Mammary epithelial cell (primary cell): Measurements from ENCODE around the gene TMEM255B.

Experiments
- CTCF ChIP-seq, 2 donors: IDR thresholded peaks in 1 of 2; conservative IDR thresholded peaks in 1 of 2; 2 replicates each; pipeline ENCODE4 v1.5.1; 2011 to 2012; ENCODE audit warnings: inconsistent platforms in 2 of 2, low read length in 2 of 2, mild to moderate bottlenecking in 2 of 2, control low read depth in 1 of 2, low read depth in 1 of 2; ENCODE audit not compliant: insufficient read depth in 1 of 2; ENCODE audit errors: extremely low read depth in 1 of 2
- EZH2 ChIP-seq: IDR thresholded peaks from 2 replicates; pipeline ENCODE4 v1.6.1; 2012; ENCODE audit warnings: low read length, inconsistent platforms, borderline replicate concordance

- no peak for TF ChIP-seq CTCF (conservative IDR thresholded peaks at IDR 0.05 in 1 of 2, IDR thresholded peaks at IDR 0.05 in 1 of 2; ENCODE audit: extremely low read depth in 1 of 2, insufficient read depth in 1 of 2, low read depth in 1 of 2, low read length in 2 of 2)
- no peak for TF ChIP-seq EZH2
These were observed 6.5 kb downstream of the TMEM255B start for GRCh38 chr13:113765564-113765910.
